Measurements from ENCODE around the gene ERN2. TPM values are rescaled to one million over a fixed set of nuclear protein-coding genes. Genes with fewer than 3 reads are reported as not detected.

ERN2 gene
- total RNA-seq, 2 donors from 2014 or later, result 3.2 TPM; not detected in 1

DNA sequence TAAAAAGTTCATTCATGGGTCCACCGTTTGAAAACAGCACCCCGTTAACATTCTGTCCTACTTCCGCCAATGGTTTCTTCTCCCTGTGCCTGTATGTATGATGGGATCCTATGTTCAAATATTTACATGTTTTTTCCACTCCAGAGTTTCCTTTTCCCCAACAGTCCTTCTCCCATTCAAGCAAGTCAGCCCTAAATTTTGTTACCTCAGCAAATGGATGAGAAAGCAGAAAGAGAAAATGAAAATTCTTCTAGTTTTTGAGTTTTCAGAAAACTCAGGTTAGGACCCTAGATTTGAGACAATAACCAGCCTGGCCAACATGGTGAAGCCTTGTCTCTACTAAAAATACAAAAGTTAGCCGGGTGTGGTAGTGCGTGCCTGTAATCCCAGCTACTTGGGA, 3.5 kb upstream of the ERN2 start:
- Histone ChIP-seq H3K4me1 (ENCODE audit: control insufficient read depth in 1 of 2, low read depth in 2 of 2) (no peaks in the 10 kb centered on the region), H3K4me3 (no peak overlapping the region), H3K27ac (no peak overlapping the region), H3K9me3 (no peaks in the 10 kb centered on the region), H3K27me3 (replicated peaks; ENCODE audit: insufficient read depth) (peaks cover 4% of the 10 kb centered on the region), H3K36me3 (no peaks in the 10 kb centered on the region)
- ATAC-seq (ENCODE audit: insufficient number of reproducible peaks, low FRiP score, low read depth) (no peak), DNase-seq (ENCODE audit: low spot score) (no peak)
- TF ChIP-seq, protein P1, sequence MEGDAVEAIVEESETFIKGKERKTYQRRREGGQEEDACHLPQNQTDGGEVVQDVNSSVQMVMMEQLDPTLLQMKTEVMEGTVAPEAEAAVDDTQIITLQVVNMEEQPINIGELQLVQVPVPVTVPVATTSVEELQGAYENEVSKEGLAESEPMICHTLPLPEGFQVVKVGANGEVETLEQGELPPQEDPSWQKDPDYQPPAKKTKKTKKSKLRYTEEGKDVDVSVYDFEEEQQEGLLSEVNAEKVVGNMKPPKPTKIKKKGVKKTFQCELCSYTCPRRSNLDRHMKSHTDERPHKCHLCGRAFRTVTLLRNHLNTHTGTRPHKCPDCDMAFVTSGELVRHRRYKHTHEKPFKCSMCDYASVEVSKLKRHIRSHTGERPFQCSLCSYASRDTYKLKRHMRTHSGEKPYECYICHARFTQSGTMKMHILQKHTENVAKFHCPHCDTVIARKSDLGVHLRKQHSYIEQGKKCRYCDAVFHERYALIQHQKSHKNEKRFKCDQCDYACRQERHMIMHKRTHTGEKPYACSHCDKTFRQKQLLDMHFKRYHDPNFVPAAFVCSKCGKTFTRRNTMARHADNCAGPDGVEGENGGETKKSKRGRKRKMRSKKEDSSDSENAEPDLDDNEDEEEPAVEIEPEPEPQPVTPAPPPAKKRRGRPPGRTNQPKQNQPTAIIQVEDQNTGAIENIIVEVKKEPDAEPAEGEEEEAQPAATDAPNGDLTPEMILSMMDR (IDR thresholded peaks at IDR 0.05), result no peak

DNA sequence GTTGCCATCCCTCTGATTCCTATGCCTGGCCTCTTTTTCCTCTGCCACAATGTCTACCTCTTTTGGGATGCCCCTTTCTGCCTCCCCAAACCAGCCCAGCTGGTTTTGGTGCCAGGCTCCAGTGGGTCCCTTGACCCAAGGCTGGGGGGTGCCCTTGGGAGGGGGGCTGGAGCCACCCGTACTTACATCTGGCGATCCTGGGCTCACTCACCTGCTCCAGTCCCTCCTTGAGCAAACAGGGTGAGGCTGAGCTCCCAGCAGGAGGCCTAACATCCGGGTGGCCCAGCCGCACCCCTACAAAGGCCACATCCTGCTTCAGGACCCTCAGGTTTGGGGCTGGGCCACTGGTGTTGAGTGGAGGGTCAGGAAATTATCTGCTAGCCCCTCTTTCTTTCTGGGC, 1.2 kb downstream of the ERN2 start:
- DNase-seq (ENCODE audit: low spot score), result no peak
- Histone ChIP-seq H3K4me1 (ENCODE audit: control insufficient read depth in 1 of 2, low read depth in 2 of 2) (no peaks in the 10 kb centered on the region), H3K4me3 (no peak overlapping the region), H3K27me3 (replicated peaks; ENCODE audit: insufficient read depth) (peaks cover 4% of the 10 kb centered on the region), H3K9me3 (peaks cover 8% of the 10 kb centered on the region), H3K36me3 (no peaks in the 10 kb centered on the region), H3K27ac (no peak overlapping the region)
- ATAC-seq (ENCODE audit: insufficient number of reproducible peaks, low FRiP score, low read depth), result no peak
- TF ChIP-seq, protein P1 (IDR thresholded peaks at IDR 0.05), result no peak

DNA sequence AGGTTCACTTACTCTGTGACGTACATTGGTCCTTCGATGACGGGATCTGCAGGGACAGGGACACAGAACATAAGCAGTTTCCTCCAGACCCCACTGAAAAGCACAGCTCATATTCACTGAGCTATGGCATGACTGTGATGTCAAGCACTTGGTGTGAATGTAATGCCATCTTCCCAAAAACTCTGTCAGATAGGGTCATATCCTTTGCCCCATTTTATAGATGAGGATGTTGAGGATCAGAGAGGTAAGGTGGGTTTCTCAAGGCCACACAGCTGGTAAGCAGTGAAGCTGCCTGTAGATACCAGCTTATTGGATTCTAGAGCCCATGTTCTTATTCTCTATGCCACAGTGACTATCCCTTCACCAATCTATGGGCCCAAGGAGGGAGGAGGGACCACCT, 2.5 kb downstream of the ERN2 start:
- peaks cover under 1% of the 10 kb centered on the region for H3K27me3 ChIP-seq (replicated peaks; ENCODE audit: insufficient read depth)

DNA sequence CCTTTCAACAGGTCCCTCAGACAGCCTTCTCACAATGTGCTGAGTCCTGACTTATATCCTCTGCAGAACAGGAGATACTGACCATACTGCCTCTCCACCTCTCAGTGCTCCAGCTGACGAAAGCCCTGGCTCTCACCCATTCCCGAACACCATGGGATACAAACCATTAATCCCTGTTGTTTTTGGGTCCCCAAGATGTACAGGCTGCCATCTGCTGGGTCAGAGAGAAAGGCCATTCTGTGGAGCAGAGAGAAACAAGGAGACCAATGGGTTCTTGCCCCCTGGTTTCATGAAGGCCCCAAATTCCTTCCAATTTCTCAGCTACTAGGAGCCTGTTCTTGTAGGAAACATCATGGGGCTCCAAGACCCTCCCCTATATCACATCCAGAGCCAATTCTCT, 3.0 kb downstream of the ERN2 start:
- TF ChIP-seq, protein P1 (IDR thresholded peaks at IDR 0.05), result no peak
- DNase-seq (ENCODE audit: low spot score) (no peak), ATAC-seq (ENCODE audit: insufficient number of reproducible peaks, low FRiP score, low read depth) (no peak)
- no peaks in the 10 kb centered on the region for H3K36me3 ChIP-seq
- no peaks in the 10 kb centered on the region for H3K4me1 ChIP-seq (ENCODE audit: control insufficient read depth in 1 of 2, low read depth in 2 of 2)
- H3K27me3 ChIP-seq (replicated peaks; ENCODE audit: insufficient read depth), result no peaks in the 10 kb centered on the region
- no peak overlapping the region for H3K27ac ChIP-seq
- no peak overlapping the region for H3K4me3 ChIP-seq
- H3K9me3 ChIP-seq, result peaks cover 8% of the 10 kb centered on the region

More for the DNA sequence above, 2.5 kb downstream of the ERN2 start:
- TF ChIP-seq, protein P1 (IDR thresholded peaks at IDR 0.05), result no peak
- Histone ChIP-seq H3K27ac (no peak overlapping the region), H3K4me1 (ENCODE audit: control insufficient read depth in 1 of 2, low read depth in 2 of 2) (no peaks in the 10 kb centered on the region), H3K4me3 (no peak overlapping the region), H3K36me3 (no peaks in the 10 kb centered on the region), H3K9me3 (peaks cover 8% of the 10 kb centered on the region)
- ATAC-seq (ENCODE audit: insufficient number of reproducible peaks, low FRiP score, low read depth), result no peak
- DNase-seq (ENCODE audit: low spot score), result no peak

DNA sequence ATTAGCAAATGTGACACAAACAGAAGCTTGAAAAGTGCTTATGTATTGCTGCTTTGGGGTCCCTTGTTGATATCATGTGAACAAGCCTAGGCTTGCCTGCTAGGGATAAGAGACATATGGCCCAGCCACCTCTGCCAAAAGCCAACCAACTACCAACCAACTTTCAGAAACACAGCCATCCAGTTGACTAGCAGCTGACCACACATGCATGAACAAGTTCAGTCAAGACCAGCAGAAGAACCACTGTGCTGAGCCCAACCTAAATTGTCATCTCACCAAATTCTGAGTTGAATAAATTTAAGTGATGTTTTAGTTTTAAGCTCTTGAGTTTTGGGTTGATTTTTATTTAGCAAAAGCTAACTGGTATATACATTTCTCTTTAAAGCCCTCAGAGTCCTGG, 3.5 kb downstream of the ERN2 start:
- no peaks in the 10 kb centered on the region for H3K36me3 ChIP-seq
- TF ChIP-seq, protein P1 (IDR thresholded peaks at IDR 0.05), result no peak
- H3K9me3 ChIP-seq, result peaks cover 8% of the 10 kb centered on the region
- no peaks in the 10 kb centered on the region for H3K27me3 ChIP-seq (replicated peaks; ENCODE audit: insufficient read depth)
- H3K4me1 ChIP-seq (ENCODE audit: control insufficient read depth in 1 of 2, low read depth in 2 of 2), result no peaks in the 10 kb centered on the region
- H3K27ac ChIP-seq, result no peak overlapping the region
- DNase-seq (ENCODE audit: low spot score) (no peak), ATAC-seq (ENCODE audit: insufficient number of reproducible peaks, low FRiP score, low read depth) (no peak)
- no peak overlapping the region for H3K4me3 ChIP-seq
